Fibroblast of pulmonary artery (primary cell): ENCODE measurements around the gene LRRC41.
A peak's percentile ranks its signal among the peaks of the same experiment; 100 is the strongest.

Experiments used
- DNase-seq: peaks from one replicate; pipeline ENCODE4 v3.0.0-alpha.2; 2010; ENCODE audit warnings: low read depth
- H3K4me3 ChIP-seq: replicated peaks from 2 replicates; pipeline ENCODE4 v1.5.1; 2011; ENCODE audit warnings: low read depth, mild to moderate bottlenecking, control low read depth, low read length, moderate library complexity
- CTCF ChIP-seq: IDR thresholded peaks from 2 replicates; pipeline ENCODE4 v1.5.1; 2011; ENCODE audit warnings: mild to moderate bottlenecking, control low read depth, low read length, inconsistent platforms; ENCODE audit errors: missing control alignments

Gene LRRC41

GRCh38 chr1:46317323-46317722 lies 13.9 kb upstream of the LRRC41 start:
- DNase-seq: no peak
- no peak overlapping the region for H3K4me3 ChIP-seq
- no peak for TF ChIP-seq CTCF

GRCh38 chr1:46315669-46316403 lies 12.4 kb upstream of the LRRC41 start:
- DNase-seq: peak; percentile 6
- no peak for TF ChIP-seq CTCF

GRCh38 chr1:46310321-46310720 lies 6.9 kb upstream of the LRRC41 start:
- DNase-seq: no peak
- TF ChIP-seq CTCF: no peak
- H3K4me3 ChIP-seq: no peak overlapping the region

More at GRCh38 chr1:46315669-46316403, 12.4 kb upstream of the LRRC41 start:
- no peak overlapping the region for H3K4me3 ChIP-seq

DNA sequence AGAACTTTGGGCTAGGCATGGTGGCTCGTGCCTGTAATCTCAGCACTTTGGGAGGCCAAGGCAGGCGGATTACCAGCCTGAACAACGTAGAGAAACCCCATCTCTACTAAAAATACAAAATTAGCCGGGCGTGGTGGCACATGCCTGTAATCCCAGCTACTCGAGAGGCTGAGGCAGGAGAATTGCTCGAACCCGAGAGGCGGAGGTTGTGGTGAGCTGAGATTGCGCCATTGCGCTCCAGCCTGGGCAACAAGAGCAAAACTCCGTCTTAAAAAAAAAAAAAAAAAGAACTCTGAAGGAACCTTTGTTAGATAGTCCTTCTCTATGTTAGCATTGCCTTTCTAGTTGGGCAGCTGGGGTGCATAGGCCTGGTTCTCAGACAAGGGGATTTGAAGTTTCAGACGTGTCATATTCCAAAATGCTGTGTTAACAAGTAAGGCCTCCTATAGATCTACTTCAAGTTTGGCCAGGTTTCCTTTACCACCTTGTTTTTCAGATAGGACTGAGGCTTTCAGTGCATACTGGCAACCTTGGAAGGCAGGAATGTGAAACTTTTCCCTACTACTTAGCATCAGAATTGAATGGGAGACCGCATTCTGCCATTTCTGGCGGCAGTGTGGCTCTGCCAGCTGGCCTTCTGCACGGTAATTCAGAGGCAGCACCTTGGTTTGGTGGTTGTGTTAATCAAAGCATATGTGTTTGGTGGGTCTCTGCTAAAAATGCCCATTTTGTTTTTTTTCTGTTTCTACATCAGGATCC lies 6.2 kb upstream of the LRRC41 start:
- no peak for TF ChIP-seq CTCF
- no peak overlapping the region for H3K4me3 ChIP-seq
- DNase-seq: no peak

DNA sequence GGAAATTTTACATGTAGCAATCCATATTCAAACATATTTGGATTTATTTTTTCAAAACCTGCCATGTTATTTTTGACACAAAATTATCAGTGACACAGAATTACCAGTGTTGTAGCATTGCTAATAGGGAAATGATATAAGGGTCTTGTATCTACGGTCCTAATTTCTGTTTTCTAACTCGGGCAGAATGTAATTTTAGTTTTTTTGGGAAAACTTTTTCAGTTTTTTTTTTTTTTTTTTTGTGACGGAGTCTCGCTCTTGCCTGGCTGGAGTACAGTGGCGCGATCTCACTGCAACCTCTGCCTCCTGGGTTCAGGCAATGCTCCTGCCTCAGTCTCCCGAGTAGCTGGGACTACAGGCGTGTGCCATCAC lies 2.7 kb upstream of the LRRC41 start:
- DNase-seq: no peak
- no peak for TF ChIP-seq CTCF
- H3K4me3 ChIP-seq: no peak overlapping the region

GRCh38 chr1:46303872-46304326 lies 483 bp upstream of the LRRC41 start:
- DNase-seq: no peak
- TF ChIP-seq CTCF: no peak
- H3K4me3 ChIP-seq: peak overlapping the region; percentile 97

DNA sequence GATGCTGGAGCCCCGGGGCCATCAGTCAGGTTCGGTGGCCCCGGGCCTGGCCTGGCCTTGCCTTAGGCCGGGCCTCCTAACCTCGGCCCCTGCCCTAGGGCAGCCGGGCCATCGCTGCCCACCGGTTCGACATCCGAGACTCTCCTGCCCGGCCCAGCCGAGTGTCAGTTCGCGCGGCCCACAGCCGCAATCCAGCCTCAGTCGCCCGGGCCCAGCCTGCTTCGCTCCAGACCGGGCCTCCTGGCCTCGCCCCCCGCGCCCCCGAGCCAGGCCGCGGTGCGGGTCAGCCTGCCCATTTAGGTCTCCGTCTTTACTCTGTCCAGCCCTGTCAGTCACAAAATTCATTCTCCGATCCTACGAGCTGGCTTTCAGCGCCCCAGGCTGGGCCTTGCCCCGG lies 777 bp downstream of the LRRC41 start:
- peak; percentile 32 for DNase-seq
- TF ChIP-seq CTCF: no peak
- H3K4me3 ChIP-seq: peak overlapping the region; percentile 97
